ENCODE data around the gene GABRB2. TPM values are rescaled to one million over a fixed set of nuclear protein-coding genes. Genes with fewer than 3 reads are reported as not detected.

The GABRB2 gene
- total and polyA plus RNA-seq, 2 experiments from 2014 or later: 0.11 to 0.94 TPM

- Mint-ChIP-seq H3K27me3 (ENCODE audit: insufficient read depth, low read depth, poor library complexity) (no peaks in the 10 kb centered on the region), H3K4me1 (peaks cover 24% of the 10 kb centered on the region), H3K36me3 (ENCODE audit: low read depth) (no peaks in the 10 kb centered on the region), H3K9me3 (no peaks in the 10 kb centered on the region), H3K27ac (no peak overlapping the region), H3K4me3 (no peak overlapping the region)
- H3K27me3 ChIP-seq (ENCODE audit: insufficient read depth): no peaks in the 10 kb centered on the region
- H2AFZ ChIP-seq: no peak overlapping the region
- H3K4me3 ChIP-seq: no peak overlapping the region
- ATAC-seq (peak; percentile 74), DNase-seq (ENCODE audit: low spot score) (peak; percentile 10)
- no peaks in the 10 kb centered on the region for H3K9me2 ChIP-seq (ENCODE audit: insufficient read depth)
- TF ChIP-seq EZH2 (IDR thresholded peaks at IDR 0.05; ENCODE audit: low read depth, unreplicated experiment): no peak
- peaks cover 4% of the 10 kb centered on the region; the same call in 1 of the 2 replicates for H3K4me1 ChIP-seq (ENCODE audit: insufficient read depth)
- H3K27ac ChIP-seq (ENCODE audit: low read depth): no peak overlapping the region
- no peaks in the 10 kb centered on the region for H4K20me1 ChIP-seq (replicated peaks; ENCODE audit: insufficient read depth)
- H3K36me3 ChIP-seq (ENCODE audit: insufficient read depth): no peaks in the 10 kb centered on the region
- H3K4me2 ChIP-seq: no peak overlapping the region
- H3F3A ChIP-seq (replicated peaks; ENCODE audit: low read depth): no peaks in the 10 kb centered on the region
- no peaks in the 10 kb centered on the region for H3K79me2 ChIP-seq (replicated peaks; ENCODE audit: insufficient read depth)
These were observed 173.7 kb downstream of the GABRB2 start for GRCh38 chr5:161372682-161373344.

- Histone ChIP-seq H3K4me2 (no peak overlapping the region), H3K4me3 (no peak overlapping the region), H3K36me3 (ENCODE audit: insufficient read depth) (no peaks in the 10 kb centered on the region), H3K4me1 (ENCODE audit: insufficient read depth) (peaks cover 4% of the 10 kb centered on the region; the same call in 1 of the 2 replicates), H3K79me2 (replicated peaks; ENCODE audit: insufficient read depth) (no peaks in the 10 kb centered on the region), H3K9me2 (ENCODE audit: insufficient read depth) (no peaks in the 10 kb centered on the region), H3K27me3 (ENCODE audit: insufficient read depth) (no peaks in the 10 kb centered on the region), H3F3A (replicated peaks; ENCODE audit: low read depth) (no peaks in the 10 kb centered on the region), H2AFZ (no peak overlapping the region), H4K20me1 (replicated peaks; ENCODE audit: insufficient read depth) (no peaks in the 10 kb centered on the region), H3K27ac (ENCODE audit: low read depth) (no peak overlapping the region)
- no peak for ATAC-seq
- DNase-seq (ENCODE audit: low spot score): no peak
- Mint-ChIP-seq H3K27ac (no peak overlapping the region), H3K36me3 (ENCODE audit: low read depth) (no peaks in the 10 kb centered on the region), H3K4me1 (peaks cover 16% of the 10 kb centered on the region), H3K27me3 (ENCODE audit: insufficient read depth, low read depth, poor library complexity) (no peaks in the 10 kb centered on the region), H3K9me3 (no peaks in the 10 kb centered on the region), H3K4me3 (no peak overlapping the region)
- TF ChIP-seq JUNB (IDR thresholded peaks at IDR 0.05; ENCODE audit: unreplicated experiment): no peak
- TF ChIP-seq CTCF (conservative IDR thresholded peaks at IDR 0.05; ENCODE audit: low read depth in 2 of 2): no peak
- no peak for TF ChIP-seq REST (IDR thresholded peaks at IDR 0.05; ENCODE audit: unreplicated experiment)
- no peak for TF ChIP-seq STAT1 (IDR thresholded peaks at IDR 0.05; ENCODE audit: unreplicated experiment)
- no peak for TF ChIP-seq ETS1 (IDR thresholded peaks at IDR 0.05)
- no peak for TF ChIP-seq CREB1 (CRISPR knock-in tag; IDR thresholded peaks at IDR 0.05; ENCODE audit: low read depth)
- TF ChIP-seq EZH2phosphoT487 (IDR thresholded peaks at IDR 0.05; ENCODE audit: unreplicated experiment): no peak
- TF ChIP-seq ZNF114 (CRISPR knock-in tag; IDR thresholded peaks at IDR 0.05): no peak
- TF ChIP-seq ZNF331 (CRISPR knock-in tag; IDR thresholded peaks at IDR 0.05; ENCODE audit: low read depth): no peak
- no peak for TF ChIP-seq POLR2AphosphoS5 (IDR thresholded peaks at IDR 0.05; ENCODE audit: low read depth)
- TF ChIP-seq NANOG (IDR thresholded peaks at IDR 0.05; ENCODE audit: borderline replicate concordance): no peak
These were observed 177.5 kb downstream of the GABRB2 start for GRCh38 chr5:161369022-161369421.

All from GM23338 (cell line).